ENCODE data around the gene ERCC6.

The ERCC6 gene

DNA sequence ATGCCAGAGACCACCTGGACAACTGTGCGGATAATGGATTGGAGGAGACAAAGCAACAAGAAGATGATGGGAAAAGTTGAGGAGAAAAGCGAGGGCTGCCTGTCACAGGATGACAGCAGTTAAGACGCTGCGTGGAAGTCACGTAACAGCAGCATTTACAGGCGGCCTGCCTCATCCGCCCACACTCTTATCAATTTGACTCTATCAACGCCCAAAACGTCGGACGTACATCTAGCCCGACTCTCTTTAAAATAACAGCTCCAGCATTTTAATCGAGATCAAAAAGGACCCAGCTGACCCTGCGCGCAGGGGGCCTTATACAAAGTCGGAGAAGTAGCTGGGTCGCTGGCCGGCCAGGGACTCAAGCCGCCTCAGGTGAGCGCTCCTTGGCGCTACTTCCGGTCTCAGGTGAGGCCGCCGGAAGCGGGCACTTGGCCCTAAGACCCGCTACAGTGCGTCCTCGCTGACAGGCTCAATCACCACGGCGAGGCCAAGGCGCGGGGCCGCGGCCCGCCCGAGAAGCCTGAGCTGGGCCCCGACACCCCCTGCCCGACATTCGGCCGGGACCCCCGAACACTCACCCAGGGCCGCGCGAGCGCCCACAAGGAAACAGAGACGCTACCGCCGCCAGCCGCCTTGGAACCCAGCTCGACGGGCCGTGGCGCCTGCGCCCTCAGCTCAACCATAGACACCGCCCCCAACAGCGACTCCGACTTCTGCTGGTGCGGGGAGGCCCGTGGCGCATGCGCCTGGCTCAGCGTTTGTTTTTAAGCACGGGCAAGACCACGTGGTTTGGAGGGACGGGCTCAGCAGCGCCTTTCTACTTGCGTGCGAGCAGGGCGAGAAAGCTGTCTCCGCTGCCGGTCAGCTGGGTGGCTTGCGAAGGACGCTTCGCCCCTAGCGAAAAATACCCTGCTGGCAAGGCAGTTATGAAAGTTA lies at the start of gene ERCC6:
ERCC6 (minus strand) TSS at position 741 of the 939 bp plus-strand sequence.
- DNase-seq (ENCODE audit: low spot score): peak; percentile 97

DNA sequence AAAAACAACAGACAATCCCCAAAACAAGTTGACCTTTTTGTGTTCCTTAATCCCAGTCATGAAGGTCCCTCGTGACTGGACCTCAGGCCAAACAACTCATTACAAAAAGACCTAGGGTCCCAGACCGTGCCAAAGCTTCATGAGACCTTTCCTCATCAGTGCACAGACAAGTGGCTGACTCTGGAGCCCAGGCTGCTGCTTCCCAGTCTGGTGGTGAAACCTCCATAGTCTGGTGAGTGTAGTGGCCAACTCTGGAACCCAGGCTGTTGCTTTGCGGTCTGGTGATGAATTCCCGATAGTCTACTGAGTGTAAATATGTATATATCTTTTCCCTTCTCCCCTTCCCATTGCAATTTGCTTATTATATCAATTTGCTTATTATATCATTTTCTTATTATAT lies 49.1 kb upstream of the ERCC6 start:
- DNase-seq (ENCODE audit: low spot score): no peak

DNA sequence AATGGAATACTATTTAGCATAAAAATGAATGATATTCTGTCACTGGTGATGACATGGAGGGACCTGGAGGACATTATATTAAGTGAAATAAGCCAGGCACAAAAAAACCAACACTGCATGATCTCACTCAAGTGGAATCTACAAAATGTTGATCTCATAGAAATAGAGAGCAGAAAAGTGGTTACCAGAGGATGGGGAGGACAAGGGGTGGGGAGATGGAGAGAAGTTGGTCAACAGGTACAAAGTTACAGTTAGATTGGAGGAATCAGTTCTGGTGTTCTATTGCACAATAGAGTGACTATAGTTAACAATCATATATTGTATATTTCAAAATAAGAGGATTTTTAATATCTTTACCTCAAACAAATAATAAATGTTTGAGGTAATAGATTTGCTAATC lies 46.5 kb upstream of the ERCC6 start:
- DNase-seq (ENCODE audit: low spot score): no peak

DNA sequence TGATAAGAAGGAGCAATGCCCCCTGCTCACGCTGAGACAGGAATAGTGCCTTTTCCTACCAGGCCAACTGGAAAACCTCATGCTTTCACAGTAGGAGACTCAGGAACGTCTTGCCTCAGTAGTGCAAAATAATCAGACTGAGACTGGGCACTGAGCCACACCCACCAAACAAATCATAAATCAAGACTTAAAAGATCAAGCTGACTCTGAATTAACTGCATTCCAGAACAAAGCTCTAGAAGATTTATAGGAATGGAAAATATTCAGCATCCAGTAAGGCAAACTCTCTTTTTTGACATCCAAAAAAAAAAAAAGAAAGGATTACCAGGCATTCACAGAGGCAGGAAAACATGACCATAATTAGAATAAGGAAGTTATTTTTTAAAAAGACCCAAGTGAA lies 40.7 kb upstream of the ERCC6 start:
- no peak for DNase-seq (ENCODE audit: low spot score)

DNA sequence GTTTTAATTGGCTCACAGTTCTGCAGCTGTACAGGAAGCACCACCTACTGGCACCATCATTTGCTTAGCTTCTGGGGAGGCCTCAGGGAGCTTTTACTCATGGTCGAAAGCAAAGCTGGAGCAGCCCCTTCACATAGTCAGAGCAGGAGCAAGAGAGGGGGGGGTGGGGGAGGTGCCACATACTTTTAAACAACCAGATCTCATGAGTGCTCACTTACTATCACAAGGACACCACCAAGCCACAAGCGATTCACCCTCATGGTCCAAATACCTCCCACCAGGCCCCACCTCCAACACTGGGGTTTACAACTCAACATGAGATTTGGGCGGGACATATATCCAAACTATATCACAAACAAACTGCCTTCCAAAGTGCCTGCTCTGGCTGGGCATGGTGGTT lies 39.5 kb upstream of the ERCC6 start:
- DNase-seq (ENCODE audit: low spot score): no peak

DNA sequence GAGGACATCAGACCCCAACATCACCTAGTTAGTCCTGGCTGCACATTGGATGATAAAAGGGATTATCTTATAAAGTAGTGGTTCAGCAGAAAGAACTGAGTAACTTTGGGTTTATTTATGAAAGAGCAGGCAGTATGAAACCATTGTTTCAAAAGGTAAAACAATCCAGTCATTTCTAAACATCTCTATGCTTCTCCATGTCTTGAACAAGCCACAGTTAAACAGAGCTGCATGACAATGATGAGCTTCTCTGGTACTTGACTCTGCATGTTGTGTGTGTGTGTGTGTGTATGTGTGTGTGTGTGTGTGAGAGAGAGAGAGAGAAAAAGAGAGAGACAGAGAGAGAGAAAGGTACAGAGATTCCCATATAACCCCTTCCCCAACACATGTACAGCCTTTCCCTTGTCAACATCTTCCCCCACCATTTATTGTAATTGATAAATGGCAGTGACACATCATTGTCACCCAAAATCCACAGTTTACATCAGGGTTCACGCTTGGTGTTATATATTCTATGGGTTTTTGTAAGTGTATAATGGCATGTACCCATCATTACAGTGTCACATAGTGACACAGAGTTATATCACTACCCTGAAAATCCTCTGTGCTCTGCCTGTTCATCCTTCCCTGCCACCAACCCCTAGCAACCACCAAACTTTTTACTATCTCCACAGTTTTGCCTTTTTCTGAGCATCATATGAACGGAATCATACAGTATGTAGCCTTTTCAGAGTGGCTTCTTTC lies 38.4 kb upstream of the ERCC6 start:
- peak; percentile 9 for DNase-seq (ENCODE audit: low spot score)

DNA sequence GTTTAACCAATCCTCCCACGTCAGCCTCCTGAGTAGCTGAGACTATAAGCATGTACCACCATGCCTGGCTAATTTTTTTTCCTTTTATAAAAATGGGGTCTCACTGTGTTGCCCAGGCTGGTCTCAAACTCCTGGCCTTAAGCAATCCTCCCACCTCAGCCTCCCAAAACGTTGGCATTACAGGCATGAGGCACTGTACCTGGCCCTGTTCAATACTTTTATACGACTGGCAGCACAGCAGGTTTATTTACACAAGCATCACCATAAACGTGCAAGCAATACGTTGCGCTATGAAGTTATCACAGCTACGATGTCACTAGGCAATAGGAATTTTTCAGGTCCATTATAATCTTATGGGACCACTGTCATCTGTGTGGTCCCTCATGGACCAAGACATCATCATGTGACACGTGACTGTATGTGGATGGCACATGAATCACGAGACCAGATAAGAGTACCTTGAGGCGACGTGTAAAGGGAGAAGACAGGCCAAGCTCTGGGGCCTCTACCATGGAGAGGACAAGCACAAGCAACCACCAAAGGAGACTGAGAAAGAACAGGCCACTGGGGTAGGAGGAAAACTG lies 36.7 kb upstream of the ERCC6 start:
- DNase-seq (ENCODE audit: low spot score): no peak

DNA sequence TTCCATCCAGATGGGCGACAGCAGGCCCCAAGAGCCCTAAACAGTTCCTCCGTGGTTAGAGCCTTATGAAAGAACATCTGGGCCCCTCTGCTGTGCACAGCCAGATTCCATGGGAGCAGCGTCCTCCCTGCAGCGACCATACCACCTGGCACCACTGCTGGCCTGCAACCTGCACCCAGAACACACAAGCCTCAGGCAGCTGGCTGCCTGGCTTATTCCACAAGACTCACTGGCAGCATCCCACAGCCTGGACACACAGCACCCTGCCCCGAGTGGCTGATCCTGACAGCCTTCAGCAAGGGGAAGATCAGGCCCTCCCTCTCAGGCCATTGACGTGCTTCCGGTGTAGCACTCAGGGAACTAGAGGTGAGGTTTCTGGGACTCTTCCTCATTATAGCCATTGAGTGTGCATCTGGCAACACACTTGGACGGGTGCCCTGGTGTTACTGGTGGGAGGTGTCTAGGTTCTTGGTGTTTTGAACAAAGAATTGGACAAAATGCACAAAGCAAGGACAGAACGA lies 33.7 kb upstream of the ERCC6 start:
- DNase-seq (ENCODE audit: low spot score): no peak

DNA sequence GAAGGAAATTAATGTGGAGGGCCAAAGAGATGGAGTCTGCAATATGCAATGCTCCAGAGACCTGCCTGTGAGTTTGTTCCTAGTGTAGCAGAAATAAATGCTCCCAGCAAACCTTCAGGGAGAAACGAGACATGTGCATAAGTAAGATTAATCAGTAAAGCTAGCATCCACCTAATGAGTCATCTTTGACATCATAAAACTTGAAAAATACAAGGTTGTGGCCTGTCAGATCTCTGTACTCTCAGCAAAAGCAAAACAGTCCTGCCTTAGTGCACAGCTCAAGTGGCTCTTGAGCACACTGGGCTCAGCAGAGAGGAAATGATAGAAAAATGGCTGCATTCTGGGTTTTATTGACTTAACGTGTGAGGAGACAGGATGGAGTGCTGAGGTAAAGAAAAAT lies 32.5 kb upstream of the ERCC6 start:
- no peak for DNase-seq (ENCODE audit: low spot score)

DNA sequence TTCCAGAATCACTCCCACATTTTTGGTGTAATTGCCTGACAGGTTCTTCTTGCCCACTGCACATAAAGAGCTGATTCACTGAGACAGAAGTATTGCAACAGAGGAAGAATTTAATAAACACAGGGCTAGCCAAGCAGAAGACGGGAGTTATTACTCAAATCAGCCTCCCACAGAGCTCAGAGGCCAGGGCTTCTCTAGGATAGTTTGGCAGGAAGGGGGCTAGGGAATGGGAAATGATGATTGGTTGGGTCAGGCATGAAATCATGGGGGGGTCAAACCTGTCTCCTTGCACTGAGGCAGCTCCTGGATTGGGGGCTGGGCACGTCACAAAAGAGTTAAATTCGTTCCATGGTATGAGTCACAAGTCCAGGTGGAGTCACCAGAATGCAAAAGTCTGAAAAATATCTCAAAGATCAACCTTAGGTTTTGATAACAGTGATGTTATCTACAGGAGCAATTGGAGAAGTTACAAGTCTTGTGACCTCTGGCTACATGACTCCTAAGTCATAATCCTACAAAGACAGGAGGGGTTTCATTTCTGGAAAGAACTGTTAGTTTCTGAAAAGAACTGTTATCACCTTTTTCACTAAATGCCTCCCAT lies 30.2 kb upstream of the ERCC6 start:
- DNase-seq (ENCODE audit: low spot score): no peak

DNA sequence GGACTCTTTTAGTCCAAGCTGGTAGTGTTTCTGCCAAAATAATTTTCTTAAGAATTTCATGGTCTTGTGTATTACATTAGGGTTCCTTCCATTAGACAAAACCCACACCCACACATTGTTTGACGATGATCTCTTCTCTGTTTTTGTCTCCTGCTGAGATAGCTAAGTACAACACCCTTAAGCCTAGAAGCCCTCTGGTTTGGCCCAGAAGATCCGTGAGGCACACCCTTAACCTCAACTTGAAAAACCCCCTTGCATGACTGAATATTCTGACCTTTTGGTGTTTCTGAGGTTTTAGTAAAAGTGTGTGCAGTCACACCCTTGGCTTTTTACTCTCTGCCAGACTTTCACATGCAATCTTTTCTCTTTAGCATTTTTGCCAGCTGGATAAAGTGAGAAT lies 29.3 kb upstream of the ERCC6 start:
- DNase-seq (ENCODE audit: low spot score): no peak

DNA sequence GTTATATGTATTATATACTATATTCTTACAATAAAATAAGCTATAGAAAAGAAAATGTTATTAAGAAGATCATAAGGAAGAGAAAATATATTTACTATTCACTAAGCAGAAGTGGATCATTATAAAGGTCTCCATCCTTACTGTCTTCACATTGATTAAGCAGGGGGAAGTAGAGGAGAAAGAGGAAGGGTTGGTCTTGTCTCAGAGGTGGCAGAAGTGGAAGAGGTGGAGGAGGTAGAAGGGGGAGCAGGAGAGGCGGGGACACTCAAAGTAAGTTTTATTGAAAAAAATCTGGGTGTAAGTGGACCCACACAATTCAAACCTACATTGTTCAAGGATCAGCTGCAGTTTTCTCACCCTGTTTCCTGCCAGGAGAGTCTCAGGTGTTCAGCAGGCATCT lies 28.9 kb upstream of the ERCC6 start:
- no peak for DNase-seq (ENCODE audit: low spot score)

DNA sequence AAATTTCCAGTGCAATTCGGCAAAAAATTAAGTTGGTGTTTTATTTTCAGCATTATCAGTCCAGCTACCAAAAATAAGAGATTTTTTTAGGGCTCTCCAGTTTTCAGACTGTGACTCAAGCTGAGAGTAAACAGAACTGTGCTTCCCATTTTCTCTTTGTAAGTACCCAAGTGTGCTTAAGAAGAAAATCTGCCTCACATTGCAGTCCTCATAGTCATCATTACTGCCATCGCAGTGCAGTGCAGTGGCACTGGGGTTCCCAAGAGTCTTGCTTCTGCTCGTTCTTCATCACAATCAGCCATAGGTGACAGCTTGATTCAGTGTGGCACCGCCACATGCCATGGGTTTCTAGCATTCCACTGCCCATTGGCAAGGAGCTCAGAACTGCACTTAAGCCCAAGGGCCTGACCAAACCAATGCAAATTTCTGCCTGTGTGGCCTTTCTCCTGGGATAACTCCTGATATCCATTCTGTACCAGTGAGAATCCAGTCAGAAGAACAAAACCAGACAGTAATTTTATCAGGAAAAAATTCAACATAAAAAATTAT lies 25.6 kb upstream of the ERCC6 start:
- no peak for DNase-seq (ENCODE audit: low spot score)

DNA sequence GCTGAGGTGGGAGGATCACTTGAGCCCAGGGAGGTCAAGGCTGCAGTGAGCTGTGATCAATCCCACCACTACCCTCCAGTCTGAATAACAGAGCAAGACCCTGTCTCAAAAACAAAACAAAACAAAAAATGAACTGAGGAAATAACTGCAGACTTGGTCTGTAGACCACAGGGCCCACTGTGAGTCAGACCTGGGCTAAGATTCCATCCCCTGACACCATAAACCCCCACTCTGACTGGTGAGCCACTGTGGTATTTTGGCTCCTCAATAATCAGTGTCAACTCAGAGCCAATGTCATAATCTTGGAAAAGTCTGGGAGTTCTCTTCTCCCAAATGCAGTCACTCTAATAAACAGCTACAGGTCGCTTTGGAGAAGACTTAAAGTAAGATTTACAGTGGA lies 24.0 kb upstream of the ERCC6 start:
- DNase-seq (ENCODE audit: low spot score): no peak

DNA sequence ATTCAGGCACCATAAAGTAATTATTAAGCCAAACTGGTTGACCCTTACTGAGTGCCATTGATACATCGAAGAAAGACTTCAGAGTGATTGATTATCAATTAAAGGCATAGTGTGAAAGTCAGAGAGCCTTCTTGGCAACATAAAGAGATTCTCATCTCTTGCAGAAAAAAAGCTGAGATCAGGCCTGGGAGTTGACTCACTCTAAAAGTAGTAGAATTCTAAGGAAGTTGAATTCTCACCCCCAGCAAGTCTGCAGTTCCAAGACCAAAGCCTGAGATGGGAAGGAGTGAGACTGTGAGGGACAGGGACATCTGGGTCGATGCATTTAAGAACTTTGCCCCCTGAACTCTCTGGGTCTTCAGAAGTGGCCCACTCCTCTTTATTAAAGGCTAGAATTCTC lies 21.6 kb upstream of the ERCC6 start:
- DNase-seq (ENCODE audit: low spot score): no peak

DNA sequence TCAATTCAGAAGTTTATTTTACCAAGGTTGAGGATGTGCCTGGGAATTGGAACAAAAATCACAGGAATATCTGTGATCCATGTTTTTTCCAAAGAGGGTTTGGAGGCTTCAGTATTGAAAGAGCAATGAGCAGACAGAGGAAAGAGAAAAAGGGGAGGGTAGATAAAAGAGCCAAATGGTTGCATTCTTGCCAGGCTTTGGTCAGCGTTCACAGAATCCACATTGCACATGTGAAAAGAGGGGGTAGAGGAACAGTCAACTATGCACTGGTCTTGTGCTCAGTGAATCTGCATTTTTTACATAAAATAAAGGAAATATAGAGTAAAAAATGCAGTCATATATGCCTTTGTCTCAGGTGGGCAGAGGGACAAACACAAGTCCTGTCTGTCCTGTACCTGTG lies 20.6 kb upstream of the ERCC6 start:
- no peak for DNase-seq (ENCODE audit: low spot score)

DNA sequence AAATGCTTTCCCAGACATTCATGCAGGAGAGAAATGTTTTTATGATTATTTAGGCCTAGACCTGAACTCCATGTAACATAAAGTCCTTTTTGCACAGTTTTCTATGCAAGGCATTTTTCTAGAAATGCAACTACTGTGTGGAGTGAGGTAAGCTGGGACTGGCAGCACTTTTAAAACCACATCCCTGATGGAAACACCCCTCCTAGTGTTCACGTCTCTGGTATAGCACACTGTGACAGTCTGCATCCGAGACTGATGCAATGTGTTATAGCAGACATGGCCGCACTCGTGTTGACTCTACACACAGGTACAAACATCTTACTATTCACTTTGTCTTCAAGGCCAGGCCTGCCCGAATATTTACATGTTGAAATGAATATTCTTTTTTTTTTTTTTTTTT lies 19.3 kb upstream of the ERCC6 start:
- DNase-seq (ENCODE audit: low spot score): no peak

DNA sequence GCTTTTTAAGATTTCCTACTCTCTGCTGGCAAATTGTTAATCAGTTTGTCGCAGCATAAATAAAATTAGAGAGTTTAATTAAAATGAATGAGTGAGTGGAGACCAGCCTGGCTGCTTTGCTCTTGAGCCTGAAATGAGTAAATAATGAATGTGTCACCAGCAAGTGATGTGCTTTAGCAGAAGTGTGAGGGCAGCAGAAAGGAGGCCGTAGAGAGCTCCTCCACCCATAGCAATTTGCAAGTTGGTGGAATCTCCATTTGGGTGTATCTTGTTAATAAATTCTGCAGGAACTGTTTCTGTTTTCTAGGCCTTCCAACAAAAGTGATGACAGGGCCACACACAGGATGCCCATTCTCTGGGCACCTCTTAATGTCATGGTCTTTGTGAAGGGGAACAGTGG lies 18.8 kb upstream of the ERCC6 start:
- DNase-seq (ENCODE audit: low spot score): no peak

DNA sequence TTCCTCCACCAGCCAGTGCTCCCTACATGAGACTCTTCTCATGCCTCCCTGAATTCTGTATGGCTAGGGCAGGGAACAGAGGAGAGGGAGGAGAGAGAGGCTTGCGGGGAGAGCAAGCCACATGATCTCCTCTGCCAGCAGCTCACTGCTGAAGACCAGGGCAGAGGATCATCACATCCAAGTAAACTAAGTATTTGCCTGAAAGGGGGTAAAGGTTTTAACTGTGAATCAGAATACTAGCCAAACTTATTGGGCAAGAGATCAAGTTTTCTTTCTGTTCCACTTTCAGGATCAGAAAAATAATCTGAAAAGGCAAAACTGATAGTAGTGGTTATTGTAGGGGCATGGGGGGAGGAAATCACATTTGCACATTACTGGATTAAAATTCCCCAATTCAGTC lies 17.8 kb upstream of the ERCC6 start:
- DNase-seq (ENCODE audit: low spot score): no peak

DNA sequence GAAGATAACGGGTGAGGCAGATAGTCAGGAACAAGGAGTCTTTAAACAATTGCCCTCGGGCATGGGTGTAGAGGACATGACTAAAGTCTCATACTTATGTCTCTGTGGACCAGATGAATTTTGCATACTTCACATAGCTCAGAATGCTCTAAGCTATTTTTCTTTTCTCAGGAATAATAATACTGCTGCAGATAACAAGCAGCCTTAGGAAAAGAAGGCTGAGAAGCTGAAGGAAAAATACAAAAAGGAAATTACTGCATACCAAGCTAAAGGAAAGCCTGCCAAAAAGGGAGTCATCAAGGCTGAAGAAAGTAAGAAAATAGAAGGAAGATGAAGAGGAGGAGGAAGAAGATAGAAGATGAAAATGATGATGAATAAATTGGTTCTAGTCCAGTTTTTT lies 13.4 kb upstream of the ERCC6 start:
- no peak for DNase-seq (ENCODE audit: low spot score)

DNA sequence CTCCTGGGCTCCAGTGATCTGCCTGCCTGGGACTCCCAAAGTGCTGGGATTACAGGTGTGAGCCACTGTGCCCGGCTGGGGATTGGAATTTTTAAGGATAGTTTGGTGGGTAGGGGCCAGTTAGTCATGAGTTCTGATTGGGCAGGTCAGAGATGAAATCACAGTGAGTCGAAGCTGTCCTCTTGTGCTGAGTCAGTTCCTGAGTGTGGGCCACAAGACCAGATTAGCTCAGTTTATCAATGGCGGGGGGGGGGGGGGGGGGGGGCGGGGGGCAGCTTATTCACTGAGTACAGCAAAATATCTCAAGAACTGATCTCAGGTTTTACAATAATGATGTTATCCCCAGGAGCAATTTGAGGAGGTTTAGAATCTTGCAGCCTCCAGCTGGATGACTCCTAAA lies 11.6 kb upstream of the ERCC6 start:
- DNase-seq (ENCODE audit: low spot score): no peak

Measured in activated CD4-positive, alpha-beta T cell treated with anti-CD3 and anti-CD28 coated beads, Interleukin-2, Interleukin-4, amounts not matched to agents 100 ng/mL and 50 ng/mL, durations not matched to agents 16 hours and 8 hours (primary cell).